GM21619 (cell line): ENCODE data around the gene GPC5.
"Not testable (repeated sequence)": the region's sequence is repeated elsewhere in the genome, so short reads cannot be mapped to it uniquely, and the experiment has no call there.

Experiments used
- ATAC-seq: cut with Tn5 transposase; IDR thresholded peaks from one replicate; pipeline ENCODE4 v1.9.1; 2021; ENCODE audit not compliant: unreplicated experiment

GPC5 gene

GRCh38 chr13:92896842-92897241, 1498.4 kb downstream of the GPC5 start:
- ATAC-seq = no peak

DNA sequence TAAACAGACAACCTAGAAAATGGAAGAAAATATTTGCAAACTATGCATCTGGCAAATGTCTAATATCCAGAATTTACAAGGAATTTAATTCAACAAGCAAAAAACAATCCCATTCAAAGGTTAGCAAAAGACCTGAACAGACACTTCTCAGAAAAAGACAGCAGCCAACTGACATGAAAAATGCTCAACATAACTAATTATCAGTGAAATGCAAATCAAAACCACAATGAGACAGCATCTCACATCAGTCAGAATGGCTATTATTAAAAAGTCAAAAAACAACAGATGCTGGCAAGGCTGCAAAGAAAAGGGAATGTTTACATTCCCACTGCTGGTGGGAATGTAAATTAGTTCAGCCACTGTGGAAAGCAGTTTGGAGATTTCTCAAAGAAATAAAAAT, 1500.5 kb downstream of the GPC5 start:
- ATAC-seq = not testable (repeated sequence)

DNA sequence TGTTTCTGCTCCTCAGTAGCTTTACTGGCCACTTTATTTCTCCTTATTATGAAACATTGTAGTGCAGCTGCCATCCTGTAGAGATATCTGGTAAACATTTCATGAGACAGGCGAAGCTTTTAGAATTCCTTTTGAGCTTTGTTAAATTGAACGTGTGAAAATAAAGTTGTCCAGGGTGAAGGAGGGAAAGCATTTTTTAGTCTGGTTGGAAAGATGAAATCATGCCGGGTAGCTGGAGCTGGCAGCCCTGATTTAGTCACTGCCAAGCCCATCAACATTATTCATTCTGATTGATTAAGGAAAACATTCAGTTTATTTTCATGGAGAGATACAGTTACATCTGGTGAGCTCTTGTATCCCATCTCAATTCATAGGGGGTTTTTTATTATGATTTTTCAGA, 1502.0 kb downstream of the GPC5 start:
- no peak for ATAC-seq

DNA sequence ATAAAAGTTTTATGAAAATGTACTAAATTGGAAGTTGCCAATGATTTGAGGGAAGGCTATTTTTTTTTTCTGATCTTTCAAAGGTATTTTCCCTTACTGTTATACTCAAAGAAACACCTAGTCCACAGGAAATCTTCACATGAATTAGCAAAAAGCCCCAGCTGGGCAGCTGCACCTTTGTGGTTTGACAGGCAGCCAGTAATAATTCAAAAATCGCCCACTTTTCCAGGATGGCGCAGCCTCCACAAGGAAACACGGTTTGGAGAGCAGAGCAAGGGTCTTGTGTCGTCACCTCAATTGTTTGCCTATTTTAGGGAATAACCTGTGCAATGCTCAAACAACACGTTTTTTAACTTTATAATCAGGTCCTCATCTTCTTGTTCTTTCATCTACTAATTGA, 1503.3 kb downstream of the GPC5 start:
- no peak for ATAC-seq

DNA sequence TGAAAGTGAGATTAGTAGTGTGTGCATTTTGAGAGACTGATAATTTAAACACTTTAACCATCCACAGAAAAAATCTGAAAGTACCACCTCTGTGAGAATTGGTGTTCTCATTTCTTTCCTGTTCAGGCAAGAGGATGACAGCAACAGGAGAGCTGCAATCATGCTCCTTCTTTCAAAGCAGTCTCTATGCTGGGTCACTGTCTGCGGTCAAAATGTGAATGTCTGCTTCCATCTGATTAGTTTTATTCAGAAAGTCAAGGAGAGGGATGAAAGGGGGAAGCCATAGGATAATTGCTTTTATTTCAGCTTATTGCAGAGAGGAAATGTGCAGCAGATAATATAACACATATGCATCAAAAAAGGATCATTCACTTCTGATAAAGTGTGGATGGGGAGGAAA, 1514.2 kb downstream of the GPC5 start:
- no peak for ATAC-seq

- no peak for ATAC-seq
Measured at GRCh38 chr13:92913840-92914239, 1515.4 kb downstream of the GPC5 start.
